Spleen (tissue), 7 donors: ENCODE measurements around the gene TPRG1.

Experiments
- CTCF ChIP-seq, 11 experiments: fragments of 200-600 bp in 7 of 11; fragments of 450-650 bp in 4 of 11; sonication (generic) in 4 of 11; IDR thresholded peaks in 8 of 11; conservative IDR thresholded peaks in 3 of 11; 1 replicate in 7 of 11; 2 replicates in 4 of 11; pipeline versions ENCODE4 v1.4.0 to v1.8.0; 2016 to 2021; ENCODE audit warnings: antibody characterized with exemption in 11 of 11, inconsistent platforms in 4 of 11, mild to moderate bottlenecking in 1 of 11
- POLR2A ChIP-seq, 3 donors: fragments of 450-650 bp; IDR thresholded peaks; one replicate each; pipeline ENCODE4 v1.5.1; 2017; ENCODE audit warnings: antibody characterized with exemption in 3 of 3, mild to moderate bottlenecking in 1 of 3
- POLR2AphosphoS5 ChIP-seq, 3 donors: sonication (generic); formaldehyde crosslinking; IDR thresholded peaks; one replicate each; pipeline ENCODE4 v1.5.1; 2017; ENCODE audit warnings: antibody characterized with exemption in 3 of 3
- donor health status: DM: no; HTN: no; CAD: no; lungs with moderate emphysema.
- donor health status: DM: no; HTN: no; CAD: no.
- donor health status: DM: no; HTN: no; CAD: no.

GRCh38 chr3:189301479-189301878, 129.7 kb downstream of the TPRG1 start:
- no peak for TF ChIP-seq POLR2A (IDR thresholded peaks at IDR 0.05)
- TF ChIP-seq CTCF (IDR thresholded peaks at IDR 0.05 in 8 of 11, conservative IDR thresholded peaks at IDR 0.05 in 3 of 11), result no peak
- TF ChIP-seq POLR2AphosphoS5 (IDR thresholded peaks at IDR 0.05), result no peak
